ENCODE data around the gene PREPL. TPM values are rescaled to one million over a fixed set of nuclear protein-coding genes. Genes with fewer than 3 reads are reported as not detected.

Gene PREPL
- total and polyA plus RNA-seq, 2 of the 13 experiments (the other 11 are each of a cell fraction or from before 2014, with no cell fraction given): 19.7 to 34.3 TPM

GRCh38 chr2:44362207-44363015 is 1.1 kb upstream of the PREPL start (continued):
- TF ChIP-seq ZNF562 (CRISPR knock-in tag; IDR thresholded peaks at IDR 0.05; ENCODE audit: borderline replicate concordance) (no peak), HDAC6 (IDR thresholded peaks at IDR 0.05; ENCODE audit: low read depth, low read length) (no peak), RERE (CRISPR knock-in tag; IDR thresholded peaks at IDR 0.05; ENCODE audit: low read depth) (no peak), ZNF768 (CRISPR knock-in tag; IDR thresholded peaks at IDR 0.05) (no peak), CENPT (CRISPR knock-in tag; IDR thresholded peaks at IDR 0.05; ENCODE audit: low read depth) (peak; percentile 74; the same call in 1 of the 2 replicates), ZNF674 (CRISPR knock-in tag; IDR thresholded peaks at IDR 0.05; ENCODE audit: low read depth) (no peak), RCOR2 (CRISPR knock-in tag; IDR thresholded peaks at IDR 0.05) (no peak), NRL (CRISPR knock-in tag; IDR thresholded peaks at IDR 0.05; ENCODE audit: borderline replicate concordance) (0 out of 2 replicates have a peak, but pooled peaks have one; percentile 54), YEATS2 (CRISPR knock-in tag; IDR thresholded peaks at IDR 0.05; ENCODE audit: borderline replicate concordance) (no peak), ISX (CRISPR knock-in tag; conservative IDR thresholded peaks at IDR 0.05) (no peak), ZNF335 (CRISPR knock-in tag; IDR thresholded peaks at IDR 0.05) (no peak), ZBTB4 (CRISPR knock-in tag; IDR thresholded peaks at IDR 0.05; ENCODE audit: borderline replicate concordance) (no peak), ARID5B (CRISPR knock-in tag; IDR thresholded peaks at IDR 0.05) (no peak), TEAD3 (CRISPR knock-in tag; optimal IDR thresholded peaks at IDR 0.05; ENCODE audit: borderline replicate concordance) (peak; percentile 11), SAP130 (CRISPR knock-in tag; IDR thresholded peaks at IDR 0.05; ENCODE audit: low read depth) (peak; percentile 10; the same call in 1 of the 2 replicates), GATAD1 (CRISPR knock-in tag; IDR thresholded peaks at IDR 0.05) (no peak), ZNF878 (CRISPR knock-in tag; IDR thresholded peaks at IDR 0.05) (0 out of 2 replicates have a peak, but pooled peaks have one; percentile 27)
